GM13977 (cell line): Measurements from ENCODE around the gene SPG7.

Source experiments
- DNase-seq: peaks from one replicate; pipeline ENCODE4 v3.0.0; 2012; ENCODE audit warnings: low spot score
- CTCF ChIP-seq: IDR thresholded peaks from 2 replicates; pipeline ENCODE4 v1.5.1; 2012; ENCODE audit warnings: mild to moderate bottlenecking, control low read depth; ENCODE audit not compliant: insufficient read depth; ENCODE audit errors: extremely low read depth, missing control alignments
- in situ Hi-C: fragments of 300-500 bp; cut with MboI; formaldehyde crosslinking; loops from one replicate; pipeline ENCODE4 v1.12.0; 2022; ENCODE audit warnings: low sequenced_read_pairs, low pct_unique_long_range_greater_than_20kb, mixed read lengths, inconsistent platforms; ENCODE audit not compliant: unreplicated experiment

Gene SPG7

GRCh38 chr16:89577055-89577759, 69.0 kb downstream of the SPG7 start:
- in situ Hi-C loops: no loop called here
- no peak for TF ChIP-seq CTCF
- no peak for DNase-seq

GRCh38 chr16:89579351-89579750, 71.1 kb downstream of the SPG7 start:
- DNase-seq: no peak
- in situ Hi-C loops: no loop called here
- no peak for TF ChIP-seq CTCF

GRCh38 chr16:89581045-89581695, 73.0 kb downstream of the SPG7 start:
- in situ Hi-C loops: no loop called here
- no peak for DNase-seq

DNA sequence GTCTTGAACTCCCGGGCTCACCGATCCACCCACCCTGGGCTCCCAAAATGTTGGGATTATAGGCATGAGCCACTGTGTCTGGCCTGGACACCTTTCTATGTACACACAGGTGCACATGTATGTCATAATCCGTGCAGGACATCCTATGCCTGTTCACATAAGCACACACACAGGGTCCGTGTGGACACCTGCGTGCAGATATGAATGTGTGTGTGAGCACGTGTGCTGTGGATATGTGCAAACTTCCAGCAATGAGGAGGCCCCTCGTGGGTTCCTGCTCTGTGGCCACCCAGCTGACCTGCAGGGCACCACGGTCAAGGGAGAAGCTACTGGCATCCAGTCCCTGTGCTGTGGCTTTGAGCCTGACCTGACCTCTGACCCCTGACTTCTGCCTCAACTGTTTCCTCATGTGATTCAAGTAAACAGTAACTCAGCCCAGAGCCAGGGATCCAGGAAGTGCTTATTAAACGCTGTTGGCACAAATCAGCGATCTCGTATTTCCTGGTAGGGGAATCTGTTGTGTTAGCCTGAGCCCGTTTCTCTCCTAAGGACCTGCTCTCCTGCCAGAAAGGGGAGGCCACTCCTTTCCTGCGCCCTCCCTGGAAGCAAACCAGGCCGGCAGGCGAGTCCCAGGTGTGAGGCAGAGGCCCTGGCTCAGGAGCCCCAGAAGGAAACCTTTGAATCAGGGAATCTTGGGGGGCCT, 73.8 kb downstream of the SPG7 start:
- DNase-seq: no peak
- TF ChIP-seq CTCF: no peak
- in situ Hi-C loops: no loop called here

More at GRCh38 chr16:89581045-89581695, 73.0 kb downstream of the SPG7 start:
- TF ChIP-seq CTCF: no peak

- in situ Hi-C loops: no loop called here
These were observed 74.5 kb downstream of the SPG7 start for GRCh38 chr16:89582614-89583196.

More at GRCh38 chr16:89582614-89583196, 74.5 kb downstream of the SPG7 start:
- no peak for TF ChIP-seq CTCF
- no peak for DNase-seq
